Bronchial epithelial cell (primary cell): ENCODE data around the gene WNT3A. TPM values are rescaled to one million over a fixed set of nuclear protein-coding genes. Genes with fewer than 3 reads are reported as not detected.

Source experiments
- DNase-seq: peaks from one replicate; pipeline ENCODE4 v3.0.0-alpha.2; 2010; ENCODE audit warnings: low read depth
- FAIRE-seq: peaks from 2 replicates; lab custom pipeline; 2011; peaks lifted over from hg19 to GRCh38; lab: Jason Lieb, UNC
- H3K27me3 ChIP-seq: 2 replicates; pipeline ENCODE4 v1.5.1; 2011; ENCODE audit warnings: low read length; ENCODE audit not compliant: control insufficient read depth, insufficient read depth
- H3K36me3 ChIP-seq: 2 replicates; pipeline ENCODE4 v1.5.1; 2011; ENCODE audit warnings: low read length; ENCODE audit not compliant: control insufficient read depth, insufficient read depth
- H3K4me3 ChIP-seq: 2 replicates; pipeline ENCODE4 v1.5.1; 2011; ENCODE audit warnings: mild to moderate bottlenecking, low read depth, low read length, control low read depth
- total RNA-seq: library from RNA; depleted of rRNA; stranded (reverse); fragments of >200 nt; gene quantifications from 2 replicates; pipeline ENCODE4 v1.2.1, GENCODE V29; 2014
- TF ChIP-seq, protein P1 (sequence below): IDR thresholded peaks from 2 replicates; pipeline ENCODE4 v1.5.1; 2011; ENCODE audit warnings: mild to moderate bottlenecking, moderate library complexity, low read length, control low read depth, inconsistent platforms; ENCODE audit not compliant: insufficient read depth, severe bottlenecking

Gene WNT3A
- total RNA-seq, 1 donor from 2014 or later: not detected

DNA sequence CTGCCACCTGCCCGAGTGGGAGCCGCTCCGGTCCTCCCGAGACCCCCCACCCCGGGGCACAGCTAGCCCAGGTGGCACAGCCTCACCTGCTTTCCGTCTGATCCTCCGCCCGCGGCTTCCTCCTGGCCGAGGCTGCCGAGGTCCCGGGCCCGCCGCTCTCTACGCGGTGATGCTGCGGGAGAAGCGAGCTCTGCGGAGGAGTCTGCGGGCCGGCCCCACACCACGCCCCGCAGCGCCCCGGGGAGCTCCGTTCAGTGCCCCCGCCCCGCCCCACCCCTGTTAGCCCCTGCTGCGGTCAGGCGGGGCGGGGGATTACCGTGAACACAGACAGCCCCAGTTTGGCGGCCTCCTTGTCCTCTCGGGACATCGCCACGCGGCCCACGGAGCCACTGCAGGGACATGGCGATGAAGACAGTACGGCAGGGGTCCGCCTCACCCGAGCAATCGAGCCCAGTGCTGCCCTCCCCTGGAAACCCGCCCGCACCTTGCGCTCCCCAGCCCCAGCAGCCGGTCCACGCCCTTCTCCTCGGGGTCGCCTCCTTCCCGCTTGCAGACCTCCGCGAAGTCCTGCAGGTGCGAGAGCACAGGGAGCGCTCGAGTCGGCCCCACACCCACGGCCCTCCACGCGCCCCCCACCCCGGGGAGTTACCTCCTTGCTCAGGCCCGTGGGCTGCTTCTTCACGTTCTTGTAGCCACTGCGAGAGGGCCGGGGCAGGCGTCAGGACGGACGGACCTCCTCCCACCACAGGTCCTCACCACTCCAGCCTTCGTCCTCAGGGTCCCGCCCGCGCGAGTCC lies 95.4 kb downstream of the WNT3A start:
- peak overlapping the region; percentile 90 for H3K4me3 ChIP-seq
- FAIRE-seq: no peak
- H3K36me3 ChIP-seq: peaks cover 14% of the 10 kb centered on the region
- TF ChIP-seq, protein P1, sequence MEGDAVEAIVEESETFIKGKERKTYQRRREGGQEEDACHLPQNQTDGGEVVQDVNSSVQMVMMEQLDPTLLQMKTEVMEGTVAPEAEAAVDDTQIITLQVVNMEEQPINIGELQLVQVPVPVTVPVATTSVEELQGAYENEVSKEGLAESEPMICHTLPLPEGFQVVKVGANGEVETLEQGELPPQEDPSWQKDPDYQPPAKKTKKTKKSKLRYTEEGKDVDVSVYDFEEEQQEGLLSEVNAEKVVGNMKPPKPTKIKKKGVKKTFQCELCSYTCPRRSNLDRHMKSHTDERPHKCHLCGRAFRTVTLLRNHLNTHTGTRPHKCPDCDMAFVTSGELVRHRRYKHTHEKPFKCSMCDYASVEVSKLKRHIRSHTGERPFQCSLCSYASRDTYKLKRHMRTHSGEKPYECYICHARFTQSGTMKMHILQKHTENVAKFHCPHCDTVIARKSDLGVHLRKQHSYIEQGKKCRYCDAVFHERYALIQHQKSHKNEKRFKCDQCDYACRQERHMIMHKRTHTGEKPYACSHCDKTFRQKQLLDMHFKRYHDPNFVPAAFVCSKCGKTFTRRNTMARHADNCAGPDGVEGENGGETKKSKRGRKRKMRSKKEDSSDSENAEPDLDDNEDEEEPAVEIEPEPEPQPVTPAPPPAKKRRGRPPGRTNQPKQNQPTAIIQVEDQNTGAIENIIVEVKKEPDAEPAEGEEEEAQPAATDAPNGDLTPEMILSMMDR: peak; percentile 45
- no peaks in the 10 kb centered on the region for H3K27me3 ChIP-seq
- no peak for DNase-seq

DNA sequence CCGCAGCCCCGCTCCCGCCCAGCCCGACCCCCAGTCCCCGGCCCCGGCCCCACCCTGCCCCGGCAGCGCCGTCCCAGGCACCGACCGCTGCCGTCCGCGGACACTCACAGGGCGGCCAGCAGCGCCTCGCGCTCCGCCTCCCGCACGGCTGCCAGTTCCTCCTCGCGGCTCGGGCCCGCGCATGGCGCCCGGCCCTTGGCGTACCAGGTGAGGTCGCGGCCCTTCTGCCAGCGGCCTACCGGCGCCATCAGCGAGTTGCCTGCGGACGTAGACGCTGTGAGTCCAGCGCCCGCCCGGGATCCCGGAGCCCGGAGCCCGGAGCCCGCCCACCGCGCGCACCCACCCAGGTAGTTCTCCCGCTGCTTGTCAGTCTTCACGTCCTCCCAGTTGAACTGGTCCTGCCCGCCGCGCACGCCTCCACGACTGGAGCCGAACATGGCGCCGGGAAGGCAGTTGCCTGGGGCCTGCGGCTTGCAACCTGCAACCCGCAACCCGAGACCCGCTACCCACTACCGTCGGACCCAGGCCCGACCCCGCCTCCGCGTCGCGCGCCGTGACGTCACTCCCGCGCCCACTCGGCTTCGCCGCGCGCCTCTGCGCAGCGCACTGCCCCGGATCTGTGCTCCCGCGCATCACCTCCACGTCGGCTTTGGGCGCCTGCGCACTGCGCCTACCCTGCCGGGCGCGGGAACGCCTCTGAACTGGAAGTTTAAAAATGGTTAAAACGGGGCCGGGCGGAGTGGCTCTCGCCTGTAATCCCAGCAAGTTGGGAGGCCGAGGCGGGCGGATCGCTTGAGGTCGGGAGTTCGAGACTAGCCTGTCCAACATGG lies 96.2 kb downstream of the WNT3A start, which contains the start of gene C1orf35:
C1orf35 (minus strand) TSS at position 535 of the 830 bp plus-strand sequence; CDS start at position 437, 98 bp downstream.
- DNase-seq: peak; percentile 80
- Histone ChIP-seq H3K36me3 (peaks cover 13% of the 10 kb centered on the region), H3K27me3 (no peaks in the 10 kb centered on the region), H3K4me3 (peak within 1 kb of the TSS; percentile 90)
- TF ChIP-seq, protein P1: no peak
- FAIRE-seq: no peak

DNA sequence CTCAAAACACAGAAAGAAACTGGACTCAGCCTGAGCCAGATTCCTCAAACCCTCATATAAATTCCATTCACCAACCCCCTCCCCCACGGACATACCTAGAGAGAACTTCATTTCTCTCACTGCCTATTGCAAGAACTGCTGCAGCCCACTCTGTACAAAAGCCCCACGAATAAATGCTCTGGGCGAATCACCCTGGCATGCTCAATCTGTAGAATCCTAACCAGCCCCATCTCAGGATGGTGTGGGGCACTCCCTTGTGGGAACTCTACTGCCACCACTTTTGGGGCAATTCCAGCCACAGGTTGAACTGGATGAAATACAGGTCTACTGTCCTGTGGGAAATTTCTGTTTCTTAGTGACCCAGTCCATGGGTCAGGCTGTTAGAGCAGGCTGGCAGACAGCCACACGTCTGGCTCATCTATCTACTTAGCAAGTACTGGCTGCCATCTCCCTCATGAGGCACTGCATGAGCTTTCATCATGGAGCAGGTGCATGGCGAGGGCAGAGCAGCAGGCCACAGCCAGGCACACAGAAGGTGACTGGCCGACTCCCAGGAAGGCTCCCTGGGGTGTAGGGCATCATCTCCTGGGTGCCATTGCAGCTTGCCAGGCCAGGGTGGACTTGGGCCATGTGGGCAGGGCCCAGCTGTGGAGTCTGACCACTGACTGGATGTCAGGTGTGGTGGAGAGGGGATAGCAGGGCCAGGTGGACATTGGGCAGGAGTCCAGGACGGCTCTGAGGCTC lies 97.9 kb downstream of the WNT3A start:
- TF ChIP-seq, protein P1: no peak
- no peak for DNase-seq
- Histone ChIP-seq H3K36me3 (peaks cover 4% of the 10 kb centered on the region), H3K4me3 (no peak overlapping the region), H3K27me3 (no peaks in the 10 kb centered on the region)
- FAIRE-seq: no peak

DNA sequence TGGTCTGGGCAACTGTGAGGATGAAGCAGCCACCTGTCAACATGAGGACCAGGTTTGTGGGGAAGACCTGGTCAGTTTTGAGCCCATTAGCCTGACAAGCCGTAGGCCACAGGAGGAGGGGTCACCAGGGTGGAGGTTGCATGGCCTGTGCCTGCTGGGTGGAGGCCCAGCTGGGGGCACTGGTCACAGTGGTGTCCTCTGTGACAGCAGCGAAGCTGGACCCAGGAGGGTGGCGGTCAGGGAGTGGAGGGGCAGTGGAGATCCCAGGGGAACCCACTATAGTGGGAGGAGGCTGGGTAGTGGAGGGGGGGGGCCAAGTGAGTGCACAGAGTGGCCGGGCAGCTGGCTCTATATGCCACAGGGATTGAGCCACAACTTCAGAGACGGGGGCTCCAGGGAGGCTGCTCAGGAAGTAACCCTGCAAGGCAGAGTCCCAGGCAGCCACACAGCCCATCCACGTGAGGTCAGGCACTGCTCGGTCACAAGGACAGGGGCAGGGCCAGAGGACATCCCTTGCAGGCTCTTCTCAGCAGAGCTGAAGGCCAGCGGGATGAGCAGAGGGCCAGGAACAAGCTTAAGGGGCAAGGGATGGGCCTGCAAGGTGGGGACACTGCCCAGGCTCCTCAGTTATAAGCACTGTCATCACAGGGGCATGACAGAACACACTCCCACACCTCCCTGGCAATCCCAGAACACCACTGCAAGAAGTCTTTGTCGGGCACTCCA lies 98.6 kb downstream of the WNT3A start:
- DNase-seq (no peak), FAIRE-seq (no peak)
- Histone ChIP-seq H3K4me3 (no peak overlapping the region), H3K27me3 (no peaks in the 10 kb centered on the region), H3K36me3 (peaks cover 4% of the 10 kb centered on the region)
- TF ChIP-seq, protein P1: no peak
